IPS DF 6.9 (cell line): ENCODE data around the gene ZFP14.
"Not testable (repeated sequence)": the region's sequence is repeated elsewhere in the genome, so short reads cannot be mapped to it uniquely, and the experiment has no call there.

Experiments
- DNase-seq: peaks from one replicate; pipeline ENCODE4 v3.0.0-alpha.2; 2013; ENCODE audit warnings: low read depth, low spot score
- H3K27ac ChIP-seq: one replicate; pipeline ENCODE4 v1.5.1; 2013; ENCODE audit warnings: low read length, control low read depth
- H3K27me3 ChIP-seq: 2 replicates; pipeline ENCODE4 v1.6.1; 2013; ENCODE audit warnings: mild to moderate bottlenecking, low read length; ENCODE audit not compliant: control insufficient read depth, insufficient read depth
- H3K36me3 ChIP-seq: 2 replicates; pipeline ENCODE4 v1.6.1; 2013; ENCODE audit warnings: low read length; ENCODE audit not compliant: control insufficient read depth, insufficient read depth
- H3K4me1 ChIP-seq: 2 replicates; pipeline ENCODE4 v1.6.1; 2013; ENCODE audit warnings: low read length; ENCODE audit not compliant: control insufficient read depth, insufficient read depth
- H3K4me3 ChIP-seq: 2 replicates; pipeline ENCODE4 v1.5.1; 2013; ENCODE audit warnings: mild to moderate bottlenecking, low read length
- H3K9me3 ChIP-seq: 2 replicates; pipeline ENCODE4 v1.6.1; 2013; ENCODE audit warnings: low read length, inconsistent platforms; ENCODE audit not compliant: control insufficient read depth, insufficient read depth
- WGBS: extraction: QIAGEN DNeasy Blood & Tissue Kit; methylation state at CpG from one replicate; pipeline ENCODE4 v1.1.7; 2013; ENCODE audit warnings: mixed read lengths, missing lambda C conversion rate; ENCODE audit not compliant: insufficient read length, insufficient coverage; 5-methylcytosine and 5-hydroxymethylcytosine counted together

The ZFP14 gene

GRCh38 chr19:36330216-36330615 is 48.8 kb downstream of the ZFP14 start:
- Histone ChIP-seq H3K27me3 (no peaks in the 10 kb centered on the region), H3K36me3 (peaks cover 29% of the 10 kb centered on the region), H3K9me3 (no peaks in the 10 kb centered on the region), H3K4me1 (no peaks in the 10 kb centered on the region), H3K27ac (no peak overlapping the region), H3K4me3 (no peak overlapping the region; the same call in 1 of the 2 replicates)
- WGBS = no CpG with 5 or more reads among the region's 19 CpGs
- DNase-seq = no peak

- H3K36me3 ChIP-seq = peaks cover 29% of the 10 kb centered on the region
- not testable (repeated sequence) for H3K4me3 ChIP-seq
Measured at GRCh38 chr19:36329534-36329933, 49.5 kb downstream of the ZFP14 start.

GRCh38 chr19:36326649-36327048 is 52.4 kb downstream of the ZFP14 start:
- not testable (repeated sequence) for H3K27me3 ChIP-seq, H3K27ac ChIP-seq, H3K4me1 ChIP-seq, H3K4me3 ChIP-seq, DNase-seq, H3K9me3 ChIP-seq
- no CpG with 5 or more reads among the region's 10 CpGs for WGBS
- peaks cover 29% of the 10 kb centered on the region for H3K36me3 ChIP-seq

More at GRCh38 chr19:36329534-36329933, 49.5 kb downstream of the ZFP14 start:
- H3K27ac ChIP-seq, DNase-seq, H3K4me1 ChIP-seq, H3K9me3 ChIP-seq, H3K27me3 ChIP-seq: not testable (repeated sequence)
- WGBS = no CpG with 5 or more reads among the region's 16 CpGs

- H3K9me3 ChIP-seq, DNase-seq, H3K4me1 ChIP-seq, H3K27me3 ChIP-seq, H3K4me3 ChIP-seq, H3K36me3 ChIP-seq, H3K27ac ChIP-seq: not testable (repeated sequence)
- WGBS = no CpG with 5 or more reads among the region's 1 CpG
Measured at GRCh38 chr19:36315164-36315563, 63.8 kb downstream of the ZFP14 start.

GRCh38 chr19:36314053-36314452 is 64.9 kb downstream of the ZFP14 start:
- not testable (repeated sequence) for H3K36me3 ChIP-seq, H3K27me3 ChIP-seq, H3K4me3 ChIP-seq, H3K27ac ChIP-seq, H3K9me3 ChIP-seq, DNase-seq, H3K4me1 ChIP-seq
- WGBS = no CpG with 5 or more reads among the region's 5 CpGs

- not testable (repeated sequence) for H3K9me3 ChIP-seq, H3K4me1 ChIP-seq, DNase-seq, H3K27me3 ChIP-seq, H3K4me3 ChIP-seq, H3K36me3 ChIP-seq, H3K27ac ChIP-seq
- WGBS = no CpG with 5 or more reads among the region's 26 CpGs
Measured at GRCh38 chr19:36311098-36311760, 67.8 kb downstream of the ZFP14 start.

GRCh38 chr19:36310416-36310990 is 68.5 kb downstream of the ZFP14 start:
- not testable (repeated sequence) for H3K27ac ChIP-seq, H3K4me3 ChIP-seq, H3K27me3 ChIP-seq, DNase-seq, H3K9me3 ChIP-seq, H3K36me3 ChIP-seq, H3K4me1 ChIP-seq
- no CpG with 5 or more reads among the region's 5 CpGs for WGBS

GRCh38 chr19:36309759-36310158 is 69.2 kb downstream of the ZFP14 start:
- H3K27me3 ChIP-seq, H3K9me3 ChIP-seq, H3K27ac ChIP-seq, H3K4me3 ChIP-seq, DNase-seq, H3K4me1 ChIP-seq, H3K36me3 ChIP-seq: not testable (repeated sequence)
- no CpG with 5 or more reads among the region's 23 CpGs for WGBS

- not testable (repeated sequence) for DNase-seq, H3K9me3 ChIP-seq, H3K4me1 ChIP-seq, H3K27ac ChIP-seq, H3K4me3 ChIP-seq, H3K36me3 ChIP-seq, H3K27me3 ChIP-seq
- no CpG with 5 or more reads among the region's 39 CpGs for WGBS
Measured at GRCh38 chr19:36309309-36309708, 69.7 kb downstream of the ZFP14 start.

GRCh38 chr19:36292317-36292716 is 86.7 kb downstream of the ZFP14 start:
- H3K36me3 ChIP-seq, H3K4me1 ChIP-seq, H3K27me3 ChIP-seq, H3K4me3 ChIP-seq, H3K27ac ChIP-seq, DNase-seq, H3K9me3 ChIP-seq: not testable (repeated sequence)
- WGBS = no CpG with 5 or more reads among the region's 30 CpGs
